Brain pericyte (primary cell): ENCODE data around the gene NCOA1.
"Not testable (repeated sequence)": the region's sequence is repeated elsewhere in the genome, so short reads cannot be mapped to it uniquely, and the experiment has no call there.

Source experiments
- DNase-seq: peaks from one replicate; pipeline ENCODE4 v3.0.0-alpha.2; 2012; ENCODE audit warnings: low read depth, low spot score

The NCOA1 gene

DNA sequence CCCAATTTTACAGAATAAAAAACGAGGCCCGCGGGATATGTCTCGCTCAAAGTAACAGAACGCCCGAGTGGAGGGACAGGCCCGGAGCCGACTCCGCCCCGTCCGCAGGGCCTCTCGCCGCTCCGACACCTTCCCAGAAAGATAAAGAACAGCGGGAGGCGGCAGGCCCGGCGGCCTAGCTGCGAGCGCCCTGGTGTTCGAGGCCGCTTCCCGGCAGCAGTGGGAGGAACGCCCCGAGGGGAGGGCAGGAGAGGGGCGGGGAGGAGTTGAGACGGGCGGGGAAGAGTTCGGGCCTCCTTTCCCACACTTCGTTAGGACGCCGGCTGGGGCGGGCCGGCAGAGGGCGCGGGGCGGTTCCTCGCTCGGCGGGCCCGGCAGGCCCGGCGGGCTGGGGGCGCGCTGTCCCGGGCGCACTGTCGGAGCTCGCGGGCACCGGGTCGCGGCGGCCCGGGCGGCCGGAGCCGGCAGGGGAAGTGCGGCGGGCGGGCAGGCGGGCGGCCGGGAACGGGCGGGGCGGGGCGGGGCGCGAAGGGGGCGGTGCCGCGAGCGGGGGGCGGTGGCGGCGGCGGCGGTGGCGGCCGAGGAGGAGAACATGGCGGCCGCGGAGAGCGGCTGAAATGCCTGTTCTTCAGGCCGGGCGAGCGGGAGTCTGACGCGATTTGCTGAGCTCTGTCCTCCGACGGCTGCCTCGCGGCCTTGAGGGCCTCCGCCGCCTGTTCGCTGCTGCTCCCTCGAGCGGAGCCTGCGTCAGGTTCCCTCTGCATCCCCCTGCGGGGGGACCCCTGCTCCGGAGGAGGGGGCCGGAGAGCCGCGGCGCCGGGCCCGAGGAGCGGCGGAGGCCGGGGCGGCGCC lies at the start of gene NCOA1:
NCOA1 (plus strand) TSS at position 565 of the 852 bp plus-strand sequence. CDS start 167,424 bp downstream, outside the sequence.
- DNase-seq: peak; percentile 51

DNA sequence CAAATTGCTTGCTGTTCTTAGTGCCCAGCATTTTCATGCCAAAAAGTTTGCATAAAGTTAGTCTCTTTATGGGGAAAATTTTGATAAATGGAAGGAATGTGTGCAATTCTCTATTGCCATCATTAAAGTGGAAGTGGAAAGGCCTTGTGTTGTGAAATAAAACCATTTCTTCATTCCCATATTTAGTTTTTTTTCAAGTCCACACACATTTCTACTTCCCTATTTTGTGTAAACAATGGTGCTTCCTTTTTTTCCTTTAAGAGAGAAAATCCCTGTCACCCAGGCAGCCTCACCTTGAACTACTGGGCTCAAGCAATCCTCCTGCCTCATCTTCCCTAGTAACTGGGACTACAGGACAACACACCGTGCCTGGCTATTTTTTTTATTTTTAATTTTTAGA lies 42.3 kb upstream of the NCOA1 start:
- no peak for DNase-seq

DNA sequence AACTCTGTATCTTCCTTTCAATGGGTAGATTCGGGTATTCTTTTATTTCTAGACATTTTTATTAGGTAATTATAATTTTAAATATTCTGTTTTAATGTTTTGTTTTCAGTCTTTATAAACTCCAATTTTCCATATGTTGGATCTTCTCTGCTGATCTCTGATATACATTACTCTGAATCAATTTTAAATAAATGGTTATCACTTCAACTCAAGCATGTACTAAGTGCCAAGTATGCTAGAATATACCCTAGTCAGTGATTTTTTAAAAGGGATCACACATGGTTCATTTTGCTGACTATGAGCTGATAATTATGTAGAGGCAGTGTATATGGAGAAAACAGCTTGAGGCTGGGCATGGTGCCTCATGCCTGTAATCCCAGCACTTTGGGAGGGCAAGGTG lies 41.7 kb upstream of the NCOA1 start:
- no peak for DNase-seq

GRCh38 chr2:24451805-24452501 lies 39.1 kb upstream of the NCOA1 start:
- DNase-seq: no peak

- no peak for DNase-seq
Observed at GRCh38 chr2:24452502-24452885, 38.6 kb upstream of the NCOA1 start.

GRCh38 chr2:24453379-24454073 lies 37.5 kb upstream of the NCOA1 start:
- DNase-seq: no peak

DNA sequence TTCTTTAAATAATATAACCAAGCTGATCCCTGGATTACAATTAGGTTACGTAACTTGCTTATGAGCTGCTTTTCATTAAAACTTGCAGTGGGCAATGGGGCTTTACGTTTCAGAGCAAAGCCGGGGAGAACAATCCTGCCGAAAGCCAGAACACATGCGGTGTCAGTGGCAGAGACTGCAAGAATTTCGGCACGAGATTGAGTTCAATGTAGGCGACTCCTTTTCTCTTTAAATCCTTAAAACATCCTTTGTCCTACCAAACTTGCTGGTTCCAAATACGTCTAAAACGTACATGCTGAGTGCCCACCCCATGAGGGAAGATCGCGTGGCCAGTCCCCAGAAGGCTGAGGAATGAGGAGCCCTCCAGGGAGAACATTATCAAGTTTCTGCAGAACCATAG lies 36.8 kb upstream of the NCOA1 start:
- DNase-seq: peak; percentile 29

- no peak for DNase-seq
Observed at GRCh38 chr2:24456599-24457556, 34.2 kb upstream of the NCOA1 start.

DNA sequence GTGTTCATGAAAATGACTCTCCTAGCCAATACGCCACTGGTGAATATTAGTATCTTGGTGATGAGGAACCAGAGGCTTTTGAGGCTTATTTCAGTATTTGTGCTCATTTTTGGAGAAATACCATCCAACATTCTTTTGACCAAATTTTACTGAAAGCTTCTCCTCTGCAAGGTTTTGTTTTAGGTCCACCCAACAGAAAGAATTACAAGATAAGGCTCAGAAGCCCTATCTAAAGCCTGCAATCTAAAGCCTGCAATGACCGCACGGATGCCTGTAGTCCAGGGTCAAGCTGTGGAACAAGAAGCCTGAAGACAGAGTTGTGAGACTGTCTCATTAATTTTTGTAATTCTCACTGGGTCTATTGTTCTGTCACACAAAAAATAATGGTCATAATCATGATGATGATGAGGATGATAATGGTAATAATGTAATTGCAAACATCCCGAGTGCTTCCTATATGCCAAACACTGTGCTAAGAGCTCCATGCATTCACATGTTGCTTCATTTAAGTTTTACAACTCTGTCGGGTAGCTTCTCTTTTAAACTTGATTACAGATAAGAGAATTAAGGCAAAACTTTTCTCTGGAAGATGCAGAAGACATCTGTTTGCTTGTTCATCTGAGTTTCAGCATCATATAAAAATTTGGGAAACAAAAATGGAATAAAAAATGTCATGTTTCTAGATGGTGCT lies 33.2 kb upstream of the NCOA1 start:
- DNase-seq: no peak

DNA sequence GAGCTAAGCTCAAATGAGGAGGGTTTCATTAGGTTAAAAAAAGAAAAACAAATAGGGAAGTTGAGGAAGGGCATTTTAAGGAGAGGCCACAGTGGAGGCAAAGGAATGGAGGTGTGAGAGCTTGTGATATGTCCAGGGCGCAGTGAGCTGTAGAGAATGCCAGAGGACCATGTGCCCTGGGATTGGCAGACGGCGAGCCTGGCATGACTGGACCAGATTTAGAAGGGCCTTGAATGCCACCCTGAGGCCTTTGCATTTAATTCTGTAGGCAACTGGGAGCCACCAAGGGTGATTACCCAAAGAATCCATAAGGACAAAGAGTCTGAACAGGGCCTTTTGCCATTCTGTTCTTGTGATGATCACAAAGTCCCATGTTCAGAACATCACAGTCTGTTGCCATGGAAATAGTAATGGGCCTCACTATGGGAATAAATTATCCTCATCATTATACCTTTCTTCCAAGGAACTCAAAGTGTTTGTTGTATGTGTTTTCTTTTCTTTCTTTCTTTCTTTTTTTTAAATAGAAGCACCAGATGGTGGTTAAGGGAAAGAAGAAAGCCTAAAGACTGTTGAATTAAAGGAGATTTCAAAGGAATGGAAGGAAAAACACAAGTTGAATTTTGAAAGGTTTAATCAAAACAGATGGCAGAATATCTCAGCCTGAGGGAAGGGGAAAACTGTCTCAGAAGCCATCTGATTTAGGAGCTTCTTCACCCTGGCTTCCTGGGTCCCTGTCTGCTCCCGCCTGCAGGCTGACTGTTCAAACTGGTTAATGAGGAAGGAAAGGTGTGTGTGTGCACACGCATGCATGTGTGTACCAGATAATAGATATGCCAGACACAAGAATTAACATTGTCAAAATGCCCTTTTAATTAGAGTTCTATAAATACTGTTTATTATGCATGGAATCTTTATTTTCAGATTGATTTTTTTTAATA lies 31.6 kb upstream of the NCOA1 start:
- DNase-seq: no peak

- no peak for DNase-seq
Observed at GRCh38 chr2:24461685-24462084, 29.4 kb upstream of the NCOA1 start.

GRCh38 chr2:24463271-24463670 lies 27.8 kb upstream of the NCOA1 start:
- no peak for DNase-seq

GRCh38 chr2:24466871-24467870 lies 23.9 kb upstream of the NCOA1 start:
- no peak for DNase-seq

GRCh38 chr2:24468453-24468852 lies 22.6 kb upstream of the NCOA1 start:
- not testable (repeated sequence) for DNase-seq

GRCh38 chr2:24469148-24469650 lies 21.9 kb upstream of the NCOA1 start:
- DNase-seq: no peak

- no peak for DNase-seq
Observed at GRCh38 chr2:24471662-24472061, 19.4 kb upstream of the NCOA1 start.

DNA sequence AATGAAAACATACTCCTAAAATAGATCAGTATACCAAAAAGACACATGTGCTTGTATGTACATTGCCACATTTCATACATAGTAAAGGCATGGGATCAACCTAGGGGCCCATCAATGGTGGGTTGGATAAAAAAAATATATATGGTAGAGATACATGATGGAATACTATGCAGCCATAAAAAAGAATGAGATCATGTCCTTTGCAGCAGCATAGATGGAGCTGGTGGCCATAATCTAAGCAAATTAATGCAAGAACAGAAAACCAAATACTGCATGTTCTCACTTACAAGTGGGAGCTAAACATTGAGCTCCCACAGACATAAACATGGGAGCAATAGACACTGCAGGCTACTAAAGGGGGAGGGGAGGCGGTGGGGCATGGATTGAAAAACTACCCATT lies 18.6 kb upstream of the NCOA1 start:
- DNase-seq: no peak

- no peak for DNase-seq
Observed at GRCh38 chr2:24473626-24474025, 17.4 kb upstream of the NCOA1 start.
